Inflammatory macrophage (primary cell): ENCODE data around the gene TUFM.
A peak's percentile ranks its signal among the peaks of the same experiment; 100 is the strongest.
"Not testable (repeated sequence)": the region's sequence is repeated elsewhere in the genome, so short reads cannot be mapped to it uniquely, and the experiment has no call there.

ENCODE experiments used
- DNase-seq, 2 donors: peaks; one replicate each; pipeline ENCODE4 v3.0.0-alpha.2; 2020 to 2022

TUFM gene

GRCh38 chr16:28875134-28876018, 29.2 kb upstream of the TUFM start:
- DNase-seq, result no peak

GRCh38 chr16:28874406-28874805, 28.3 kb upstream of the TUFM start:
- no peak for DNase-seq

GRCh38 chr16:28873543-28874201, 27.5 kb upstream of the TUFM start:
- peak; percentile 24 to 36 for DNase-seq

- no peak for DNase-seq
Measured at GRCh38 chr16:28872952-28873351, 26.8 kb upstream of the TUFM start.

DNA sequence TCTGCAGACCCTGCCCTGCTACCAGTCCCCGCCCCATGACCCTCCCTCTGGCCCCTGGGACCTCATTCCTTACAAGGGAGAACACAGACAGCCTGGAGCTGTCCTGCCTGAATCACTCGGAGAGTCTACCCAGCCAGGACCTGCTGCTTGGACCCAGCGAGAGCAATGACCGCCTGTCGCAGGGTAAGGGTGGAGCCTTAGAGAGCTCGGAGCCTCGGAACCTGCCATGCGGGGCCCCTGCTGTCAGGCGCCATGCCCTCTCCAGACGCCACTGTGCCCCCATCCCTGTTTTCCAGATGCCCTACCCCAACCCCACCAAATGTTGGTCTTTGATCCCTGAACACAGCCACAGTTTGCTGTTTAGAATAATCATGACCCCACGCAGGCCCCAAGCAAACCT, 23.1 kb upstream of the TUFM start:
- DNase-seq, result no peak

DNA sequence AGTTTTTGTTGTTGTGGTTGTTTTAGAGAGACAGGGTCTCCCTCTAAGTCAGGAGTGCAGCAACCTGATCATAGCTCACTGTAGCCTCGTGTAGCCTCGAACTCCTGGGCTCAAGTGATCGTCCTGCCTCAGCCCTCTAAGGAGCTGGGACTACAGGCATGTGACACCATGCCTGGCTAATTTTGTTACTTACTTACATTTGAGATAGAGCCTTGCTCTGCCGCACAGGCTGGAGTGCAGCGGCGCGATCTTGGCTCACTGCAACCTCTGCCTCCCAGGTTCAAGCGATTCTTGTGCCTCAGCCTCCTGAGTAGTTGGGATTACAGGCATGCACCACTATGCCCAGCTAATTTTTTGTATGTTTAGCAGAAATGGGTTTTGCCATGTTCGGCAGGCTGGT, 21.5 kb upstream of the TUFM start:
- DNase-seq, result not testable (repeated sequence)

DNA sequence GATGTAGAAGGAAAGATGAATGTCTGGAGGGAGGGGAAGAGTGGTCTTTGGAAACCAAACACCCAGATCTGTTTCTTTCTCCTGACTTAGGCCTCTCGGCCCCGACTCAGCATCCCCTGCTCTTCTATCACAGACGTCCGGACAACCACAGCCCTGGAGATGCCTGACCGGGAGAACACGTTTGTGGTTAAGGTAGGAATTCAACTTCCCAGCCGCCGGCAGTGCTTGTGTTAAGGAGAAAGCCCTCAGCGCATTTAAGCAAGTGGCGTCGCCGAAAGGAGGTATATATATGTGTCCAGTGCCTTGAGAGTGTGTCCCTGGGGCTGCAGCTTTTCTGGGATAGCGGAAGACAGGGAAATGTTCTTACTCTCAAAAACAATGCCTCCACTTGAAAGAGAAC, 21.1 kb upstream of the TUFM start:
- no peak for DNase-seq

DNA sequence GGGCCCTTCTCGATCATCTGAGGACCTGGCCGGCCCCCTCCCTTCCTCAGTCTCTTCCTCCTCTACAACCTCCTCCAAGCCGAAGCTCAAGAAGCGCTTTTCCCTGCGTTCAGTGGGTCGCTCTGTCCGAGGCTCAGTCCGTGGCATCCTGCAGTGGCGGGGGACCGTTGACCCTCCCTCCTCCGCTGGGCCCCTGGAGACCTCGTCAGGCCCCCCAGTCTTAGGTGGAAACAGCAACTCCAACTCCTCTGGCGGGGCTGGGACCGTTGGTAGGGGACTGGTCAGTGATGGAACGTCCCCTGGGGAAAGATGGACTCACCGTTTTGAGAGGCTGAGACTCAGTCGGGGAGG, 20.3 kb upstream of the TUFM start:
- DNase-seq, result no peak

DNA sequence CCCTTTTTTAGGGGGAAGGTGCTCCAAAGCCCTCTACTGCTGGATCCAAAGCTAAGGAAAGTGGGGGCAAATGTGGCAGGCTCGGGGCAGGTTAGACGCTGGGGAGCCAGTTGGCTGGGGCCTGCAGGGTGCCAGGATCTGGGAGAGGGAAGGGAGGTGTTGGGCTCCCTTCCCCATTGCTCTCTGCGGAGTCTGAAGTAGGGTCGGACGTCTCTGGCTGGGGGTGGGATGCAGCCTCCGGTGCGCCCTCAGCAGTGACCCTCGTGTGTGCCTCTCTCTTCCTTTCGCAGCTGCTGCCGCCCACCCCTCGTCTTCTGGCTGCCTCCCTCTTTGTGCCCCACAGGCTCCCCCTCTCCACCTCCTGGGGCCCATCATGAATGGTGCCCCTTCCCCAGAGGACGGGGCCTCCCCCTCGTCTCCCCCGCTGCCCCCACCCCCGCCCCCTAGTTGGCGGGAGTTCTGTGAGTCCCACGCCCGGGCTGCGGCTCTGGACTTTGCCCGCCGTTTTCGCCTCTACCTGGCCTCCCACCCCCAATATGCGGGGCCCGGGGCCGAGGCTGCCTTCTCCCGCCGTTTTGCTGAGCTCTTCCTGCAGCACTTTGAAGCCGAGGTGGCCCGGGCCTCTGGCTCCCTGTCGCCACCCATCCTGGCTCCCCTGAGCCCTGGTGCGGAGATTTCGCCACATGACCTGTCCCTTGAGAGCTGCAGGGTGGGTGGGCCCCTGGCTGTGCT, 19.7 kb upstream of the TUFM start:
- DNase-seq, result no peak

DNA sequence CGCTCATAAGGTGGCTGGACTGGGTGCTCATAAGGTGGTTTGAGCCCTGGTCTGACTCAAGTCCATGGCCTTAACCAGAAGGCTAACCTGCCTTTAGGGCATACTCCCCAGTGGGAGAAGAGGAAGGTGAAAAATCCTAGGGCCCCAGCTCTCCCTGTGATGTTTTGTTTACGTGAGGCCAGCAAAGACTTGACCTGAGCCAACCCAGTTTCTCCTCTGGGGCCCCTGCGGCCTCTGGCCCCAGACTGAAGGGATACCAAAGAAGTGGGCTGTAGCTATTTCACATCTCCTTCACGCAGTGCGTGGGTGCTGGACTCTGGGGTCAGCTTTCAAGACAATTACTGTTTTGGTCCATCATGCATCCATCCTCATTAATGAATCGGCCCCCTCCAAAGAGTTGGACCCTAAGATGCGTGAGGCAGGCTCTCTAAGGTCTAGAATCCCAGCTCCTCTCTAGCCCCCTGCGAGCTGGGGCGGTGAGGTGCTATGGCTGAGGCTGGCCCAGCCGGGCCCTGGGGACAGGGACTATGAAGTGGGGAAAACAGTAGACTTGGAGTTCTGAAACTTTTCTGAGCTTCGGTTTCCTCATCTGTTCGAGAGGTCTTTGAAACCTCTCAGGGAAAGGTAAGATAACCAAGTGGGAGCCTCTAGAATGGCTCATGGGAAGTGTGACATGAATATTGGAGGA, 19.0 kb upstream of the TUFM start:
- DNase-seq, result no peak

DNA sequence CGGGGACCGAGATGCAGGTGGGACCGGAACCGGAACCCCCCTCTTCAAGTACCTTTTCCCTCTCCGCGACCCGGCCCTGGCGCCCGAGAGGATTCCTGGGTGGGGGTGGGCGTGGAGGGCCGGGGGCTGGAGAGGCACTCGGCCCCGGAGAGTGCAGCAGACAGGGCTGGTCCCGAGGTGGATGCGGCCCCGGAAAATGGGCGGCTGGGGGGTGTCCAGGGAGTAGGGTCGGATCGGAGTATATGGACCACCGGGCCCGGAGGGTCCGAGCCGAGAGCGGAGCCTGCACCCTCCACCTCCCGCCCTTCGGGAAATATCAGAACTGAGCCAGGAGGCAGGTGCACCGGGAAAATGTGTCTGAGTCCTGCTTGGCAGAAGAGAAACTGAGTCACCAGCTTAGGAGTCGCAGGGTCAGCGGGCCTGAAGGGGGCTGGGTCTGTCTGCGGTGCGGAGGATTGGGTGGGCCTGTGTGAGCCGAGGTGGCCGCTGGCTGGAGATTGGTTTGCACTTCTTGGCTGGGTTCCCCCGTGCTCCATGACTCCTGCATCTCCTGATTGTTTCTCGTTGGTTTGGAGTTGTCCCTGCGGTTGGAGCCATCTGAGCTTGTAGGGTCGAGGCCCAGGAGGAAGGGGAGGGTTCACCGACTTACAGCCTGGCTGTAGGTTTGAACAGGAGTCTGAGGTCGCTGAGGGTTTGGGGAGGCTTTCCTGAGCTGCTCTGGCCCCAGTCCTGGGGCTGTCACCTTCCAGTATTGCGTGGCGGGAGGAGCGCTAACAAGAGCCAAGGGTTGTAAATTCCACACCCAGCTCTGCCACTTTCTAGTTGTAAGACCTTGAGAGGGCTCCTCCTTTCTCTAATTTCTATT, 18.0 kb upstream of the TUFM start:
- DNase-seq, result peak in 1 of 2 donors; percentile 35

DNA sequence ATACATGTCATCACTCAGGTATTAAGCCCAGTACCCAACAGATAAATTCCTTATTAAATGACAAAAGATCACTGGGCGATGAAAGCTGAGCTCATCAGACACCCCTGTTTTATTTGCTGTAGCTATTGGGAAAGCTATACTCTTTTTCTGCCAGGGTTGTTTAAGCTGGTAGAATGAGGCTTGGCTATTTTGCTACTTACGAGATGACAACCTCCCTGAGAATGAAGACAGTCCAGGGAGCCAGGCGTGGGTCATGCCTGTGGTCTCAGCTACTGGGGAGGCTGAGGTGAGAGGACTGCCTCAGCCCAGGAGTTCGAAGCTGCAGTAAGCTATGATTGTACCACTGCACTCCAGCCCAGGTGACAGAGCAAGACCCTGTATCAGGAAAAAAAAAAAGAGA, 13.2 kb upstream of the TUFM start:
- DNase-seq, result no peak

GRCh38 chr16:28858421-28858820, 12.3 kb upstream of the TUFM start:
- no peak for DNase-seq

DNA sequence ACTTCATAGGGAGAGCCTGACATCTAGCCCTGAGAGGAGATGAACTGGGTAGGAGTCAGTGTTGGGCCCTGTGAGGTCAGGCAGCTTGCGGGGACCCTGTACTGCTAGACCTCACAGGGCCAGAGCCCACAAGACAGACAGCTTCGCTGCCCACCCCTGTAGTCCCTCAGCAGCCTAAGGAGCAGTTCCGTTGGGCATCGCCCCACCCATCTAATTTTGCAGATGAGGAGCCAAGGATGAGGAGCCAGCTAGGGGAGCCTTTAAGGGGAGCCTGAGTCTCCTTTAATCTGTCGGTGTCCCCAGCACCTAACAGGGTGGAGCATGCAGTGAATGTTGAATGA, 755 bp upstream of the TUFM start:
- no peak for DNase-seq

DNA sequence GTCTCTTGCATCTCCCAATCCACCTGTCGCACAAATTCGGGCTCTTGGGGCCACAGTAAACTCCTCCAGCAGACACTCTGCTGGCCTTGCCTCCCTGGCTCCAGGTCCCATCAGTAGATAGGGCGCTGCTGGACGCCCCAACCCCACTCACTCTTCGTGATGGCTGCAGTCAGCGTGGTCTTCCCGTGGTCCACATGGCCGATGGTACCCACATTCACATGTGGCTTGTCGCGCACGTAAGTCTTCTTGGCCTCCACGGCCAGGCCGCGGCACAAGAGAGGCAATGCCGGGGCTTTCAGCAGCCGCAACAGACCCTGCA, 428 bp downstream of the TUFM start:
- DNase-seq, result peak in 1 of 2 donors; percentile 3

- DNase-seq, result peak in 1 of 2 donors; percentile 29
Measured at GRCh38 chr16:28845293-28845692, 855 bp downstream of the TUFM start.

DNA sequence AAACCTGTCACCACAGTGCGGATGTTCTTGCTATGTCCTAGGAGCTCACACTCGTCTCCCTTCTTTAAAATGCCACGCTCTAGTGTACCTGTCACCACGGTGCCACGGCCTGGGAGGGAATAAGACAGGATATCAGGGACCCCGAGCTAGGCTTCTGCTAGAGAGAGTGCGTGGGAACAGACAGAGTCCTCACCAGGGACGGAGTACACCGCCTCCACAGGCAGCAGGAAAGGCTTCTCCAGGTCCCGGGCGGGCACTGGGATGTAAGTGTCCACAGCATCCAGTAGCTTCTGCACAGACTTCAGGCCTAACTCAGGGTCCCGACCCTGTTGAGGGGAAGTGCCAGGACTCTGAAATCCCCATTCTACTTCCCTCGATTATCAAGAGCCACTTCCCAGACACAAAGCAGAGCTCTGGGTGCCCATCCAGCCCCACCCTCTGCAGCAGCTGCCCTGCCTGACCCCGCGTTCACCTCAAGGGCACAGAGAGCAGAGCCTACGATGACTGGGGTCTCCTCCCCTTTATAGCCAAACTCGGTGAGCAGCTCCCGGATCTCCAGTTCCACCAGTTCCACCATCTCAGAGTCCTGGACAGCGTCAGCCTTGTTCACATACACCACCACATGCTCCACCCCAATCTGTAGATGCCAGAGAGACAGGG, 1.8 kb downstream of the TUFM start:
- DNase-seq, result no peak

DNA sequence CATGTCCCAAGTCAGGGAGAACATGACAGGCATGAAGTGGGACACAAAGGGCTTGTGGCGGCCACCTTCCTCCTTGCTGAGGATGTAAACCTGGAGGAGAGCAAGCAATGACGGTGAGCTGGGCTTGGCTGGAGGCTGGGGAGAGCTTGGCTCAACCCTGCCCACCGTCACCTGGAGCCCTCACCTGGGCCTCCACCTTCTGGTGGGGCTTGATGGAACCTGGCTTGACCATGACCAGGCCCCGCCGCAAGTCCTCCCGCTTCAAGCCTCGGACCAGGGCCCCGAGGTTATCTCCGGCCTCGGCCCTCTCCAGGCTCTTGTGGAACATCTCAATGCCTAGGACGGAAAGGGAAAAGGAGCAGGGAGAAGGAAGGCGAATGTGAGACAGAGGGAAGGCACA, 2.4 kb downstream of the TUFM start:
- no peak for DNase-seq

DNA sequence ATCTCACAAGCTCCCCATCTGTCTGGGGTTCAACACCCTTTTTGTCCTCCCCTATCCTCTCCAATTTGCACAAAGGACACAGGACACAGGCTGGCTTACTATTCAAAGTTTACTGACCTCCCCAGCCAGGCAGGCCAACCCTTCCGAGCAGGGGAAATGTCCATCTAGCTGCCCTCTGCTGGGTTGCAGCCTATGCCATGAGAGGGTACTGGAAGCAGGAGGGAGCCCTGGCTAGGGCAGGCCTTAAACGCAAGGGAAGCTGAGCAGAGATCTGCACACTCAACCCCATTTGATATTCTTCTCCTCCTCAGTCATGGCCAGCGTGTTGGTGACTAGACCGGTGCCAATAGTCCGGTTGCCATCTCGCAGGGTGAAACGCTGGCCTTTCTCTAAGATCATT, 3.5 kb downstream of the TUFM start:
- no peak for DNase-seq

GRCh38 chr16:28839899-28840298, 6.2 kb downstream of the TUFM start:
- DNase-seq, result peak; percentile 25 to 45

DNA sequence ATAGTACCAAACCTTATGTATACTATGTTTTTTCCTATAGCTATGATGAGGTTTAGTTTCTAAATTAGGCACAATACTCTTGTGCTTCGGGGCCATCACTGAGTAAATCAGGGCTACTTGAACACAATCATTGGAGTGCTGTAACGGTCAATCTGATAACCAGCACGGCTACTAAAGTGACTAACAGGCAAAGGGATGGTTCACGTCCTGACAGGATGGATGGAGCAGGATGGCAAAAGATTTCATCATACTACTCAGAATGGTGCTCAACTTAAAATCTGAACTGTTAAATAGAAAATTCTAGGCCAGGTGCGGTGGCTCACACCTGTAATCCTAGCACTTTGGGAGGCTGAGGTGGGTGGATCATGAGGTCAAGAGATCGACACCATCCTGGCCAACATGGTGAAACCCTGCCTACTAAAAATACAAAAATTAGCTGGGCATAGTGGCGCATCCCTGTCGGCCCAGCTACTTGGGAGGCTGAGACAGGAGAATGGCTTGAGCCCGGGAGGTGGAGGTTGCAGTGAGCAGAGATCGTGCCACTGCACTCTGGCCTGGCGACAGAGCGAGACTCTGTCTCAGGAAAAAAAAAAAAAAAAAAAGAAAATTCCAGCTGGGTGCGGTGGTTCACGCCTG, 7.0 kb downstream of the TUFM start:
- no peak for DNase-seq
